ENCODE results near the gene ESF1.

ESF1 gene

GRCh38 chr20:13784893-13785715 lies at the start of gene ESF1, which contains the start of gene NDUFAF5:
Gene ESF1, minus strand, starts transcription at chr20:13784919. Its CDS starts 1,779 bp downstream, at chr20:13783140.
Gene NDUFAF5, plus strand, starts transcription at chr20:13785028. Its CDS starts 41 bp downstream, at chr20:13785069.
- TF ChIP-seq CTCF (IDR thresholded peaks at IDR 0.05; ENCODE audit: insufficient read depth, missing control alignments), result no peak
- DNase-seq (ENCODE audit: insufficient read length, low spot score) (peak; percentile 31), FAIRE-seq (no peak)

GRCh38 chr20:13831476-13831875 lies 46.8 kb upstream of the ESF1 start:
- TF ChIP-seq CTCF (IDR thresholded peaks at IDR 0.05; ENCODE audit: insufficient read depth, missing control alignments), result no peak
- DNase-seq (ENCODE audit: insufficient read length, low spot score) (no peak), FAIRE-seq (no peak)

- TF ChIP-seq CTCF (IDR thresholded peaks at IDR 0.05; ENCODE audit: insufficient read depth, missing control alignments), result no peak
- FAIRE-seq, result no peak
- DNase-seq (ENCODE audit: insufficient read length, low spot score), result no peak
Measured at GRCh38 chr20:13825465-13825864, 40.7 kb upstream of the ESF1 start.

- TF ChIP-seq CTCF (IDR thresholded peaks at IDR 0.05; ENCODE audit: insufficient read depth, missing control alignments), result no peak
- no peak for FAIRE-seq
- no peak for DNase-seq (ENCODE audit: insufficient read length, low spot score)
Measured at GRCh38 chr20:13824459-13824858, 39.7 kb upstream of the ESF1 start.

GRCh38 chr20:13822459-13822858 lies 37.7 kb upstream of the ESF1 start:
- DNase-seq (ENCODE audit: insufficient read length, low spot score) (no peak), FAIRE-seq (no peak)
- no peak for TF ChIP-seq CTCF (IDR thresholded peaks at IDR 0.05; ENCODE audit: insufficient read depth, missing control alignments)

- no peak for DNase-seq (ENCODE audit: insufficient read length, low spot score)
Measured at GRCh38 chr20:13821876-13822275, 37.2 kb upstream of the ESF1 start.

More at GRCh38 chr20:13821876-13822275, 37.2 kb upstream of the ESF1 start:
- TF ChIP-seq CTCF (IDR thresholded peaks at IDR 0.05; ENCODE audit: insufficient read depth, missing control alignments), result no peak
- no peak for FAIRE-seq

Data from D721Med (cell line).